ENCODE results near the gene PGGHG. TPM values are rescaled to one million over a fixed set of nuclear protein-coding genes. Genes with fewer than 3 reads are reported as not detected.
A peak's percentile ranks its signal among the peaks of the same experiment; 100 is the strongest.
"Not testable (repeated sequence)": the region's sequence is repeated elsewhere in the genome, so short reads cannot be mapped to it uniquely, and the experiment has no call there.

Gene PGGHG
- total and polyA plus RNA-seq, 8 donors = 3.5 to 44.0 (median 16.2) TPM

DNA sequence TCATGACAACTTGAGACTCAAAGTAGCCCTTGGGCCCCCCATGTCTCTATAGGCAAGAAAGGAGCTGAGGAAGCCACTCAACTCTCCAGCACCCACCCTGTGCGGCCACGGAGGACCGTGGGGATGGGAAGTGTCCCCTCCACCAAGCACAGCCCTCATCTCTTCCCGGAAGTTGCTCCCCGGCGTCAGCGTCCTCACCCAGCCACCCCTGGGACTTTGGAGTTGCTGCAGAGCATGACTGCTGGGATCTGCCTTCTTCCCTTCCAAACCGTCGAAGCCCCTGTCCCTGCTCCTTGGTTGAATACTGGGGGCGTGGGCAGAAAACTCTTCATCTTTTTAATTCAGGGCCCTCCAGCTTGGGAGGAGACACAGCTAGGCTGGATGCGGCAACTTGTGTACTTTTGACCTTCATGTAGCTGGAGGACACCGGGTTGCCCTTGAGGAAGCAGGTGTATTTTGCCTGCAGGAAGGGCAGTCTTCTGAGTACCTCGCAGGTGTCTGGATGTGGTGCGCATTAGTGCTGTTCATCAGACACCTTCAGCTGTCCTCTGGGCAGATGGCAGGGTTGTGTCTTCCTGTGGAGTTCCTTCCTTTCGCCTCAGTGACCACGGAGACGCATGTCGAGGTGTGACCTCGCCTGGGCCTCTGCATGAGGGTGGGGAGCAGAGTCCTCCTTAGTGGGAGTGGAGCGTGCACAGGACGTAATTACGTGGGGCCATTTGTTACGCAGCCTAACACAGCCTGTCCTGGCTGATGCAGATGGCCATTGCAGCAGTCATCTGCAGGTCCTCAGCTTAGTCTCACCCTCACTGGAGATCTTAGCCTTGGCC is 43.9 kb downstream of the PGGHG start:
- Histone ChIP-seq H3K36me3 (no peaks in the 10 kb centered on the region), H3K27ac (no peak overlapping the region), H3K4me3 (no peak overlapping the region), H3K9me3 (no peaks in the 10 kb centered on the region), H3K27me3 (no peaks in the 10 kb centered on the region), H3K4me1 (peaks cover 3 to 40% (median 13%) of the 10 kb centered on the region in 4 donors)
- no peak for TF ChIP-seq EP300 (IDR thresholded peaks at IDR 0.05)
- TF ChIP-seq, protein P1, sequence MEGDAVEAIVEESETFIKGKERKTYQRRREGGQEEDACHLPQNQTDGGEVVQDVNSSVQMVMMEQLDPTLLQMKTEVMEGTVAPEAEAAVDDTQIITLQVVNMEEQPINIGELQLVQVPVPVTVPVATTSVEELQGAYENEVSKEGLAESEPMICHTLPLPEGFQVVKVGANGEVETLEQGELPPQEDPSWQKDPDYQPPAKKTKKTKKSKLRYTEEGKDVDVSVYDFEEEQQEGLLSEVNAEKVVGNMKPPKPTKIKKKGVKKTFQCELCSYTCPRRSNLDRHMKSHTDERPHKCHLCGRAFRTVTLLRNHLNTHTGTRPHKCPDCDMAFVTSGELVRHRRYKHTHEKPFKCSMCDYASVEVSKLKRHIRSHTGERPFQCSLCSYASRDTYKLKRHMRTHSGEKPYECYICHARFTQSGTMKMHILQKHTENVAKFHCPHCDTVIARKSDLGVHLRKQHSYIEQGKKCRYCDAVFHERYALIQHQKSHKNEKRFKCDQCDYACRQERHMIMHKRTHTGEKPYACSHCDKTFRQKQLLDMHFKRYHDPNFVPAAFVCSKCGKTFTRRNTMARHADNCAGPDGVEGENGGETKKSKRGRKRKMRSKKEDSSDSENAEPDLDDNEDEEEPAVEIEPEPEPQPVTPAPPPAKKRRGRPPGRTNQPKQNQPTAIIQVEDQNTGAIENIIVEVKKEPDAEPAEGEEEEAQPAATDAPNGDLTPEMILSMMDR (IDR thresholded peaks at IDR 0.05) = no peak
- no peak for TF ChIP-seq POLR2A (IDR thresholded peaks at IDR 0.05)
- TF ChIP-seq POLR2AphosphoS5 (IDR thresholded peaks at IDR 0.05) = no peak
- 91 to 94% (median 94%) methylated on average over 15 to 23 of the region's 23 CpGs for whole genome bisulfite sequencing, 5 donors
- no peak for DNase-seq
- intact Hi-C loops (cut with DNase I; ENCODE audit: low total_unique reads) = no loop called here

DNA sequence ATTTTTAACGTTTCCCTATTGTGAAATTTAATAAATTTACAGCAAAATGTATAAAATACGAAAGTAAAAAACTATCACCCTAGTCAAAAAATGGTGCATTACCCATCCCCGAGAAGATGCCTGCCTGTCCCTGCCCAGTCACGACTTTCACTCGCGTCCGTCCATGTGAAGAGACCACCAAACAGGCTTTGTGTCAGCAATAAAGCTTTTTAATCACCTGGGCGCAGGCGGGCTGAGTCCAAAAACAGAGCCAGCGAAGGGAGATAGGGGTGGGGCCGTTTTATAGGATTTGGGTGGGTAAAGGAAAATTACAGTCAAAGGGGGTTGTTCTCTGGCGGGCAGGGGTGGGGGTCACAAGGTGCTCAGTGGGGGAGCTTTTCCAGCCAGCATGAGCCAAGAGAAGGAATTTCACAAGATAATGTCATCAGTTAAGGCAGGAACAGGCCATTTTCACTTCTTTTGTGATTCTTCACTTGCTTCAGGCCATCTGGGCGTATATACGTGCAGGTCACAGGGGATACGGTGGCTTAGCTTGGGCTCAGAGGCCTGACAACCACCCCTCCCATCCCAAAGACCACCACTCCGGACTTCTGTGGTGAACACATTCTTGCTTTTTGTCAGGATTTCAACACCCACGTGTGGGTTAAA is 44.8 kb downstream of the PGGHG start:
- WGBS, 5 donors = 84 to 88% (median 87%) methylated on average over 16 to 17 of the region's 17 CpGs
- Histone ChIP-seq H3K4me1 (peaks cover 0 to 33% (median 11%) of the 10 kb centered on the region in 4 donors), H3K27ac (peak overlapping the region in 2 of 5 donors; percentile 51 to 75)
- H3K27me3 ChIP-seq; H3K4me3 ChIP-seq; DNase-seq; H3K36me3 ChIP-seq; H3K9me3 ChIP-seq; intact Hi-C loops (cut with DNase I; ENCODE audit: low total_unique reads): not testable (repeated sequence)

DNA sequence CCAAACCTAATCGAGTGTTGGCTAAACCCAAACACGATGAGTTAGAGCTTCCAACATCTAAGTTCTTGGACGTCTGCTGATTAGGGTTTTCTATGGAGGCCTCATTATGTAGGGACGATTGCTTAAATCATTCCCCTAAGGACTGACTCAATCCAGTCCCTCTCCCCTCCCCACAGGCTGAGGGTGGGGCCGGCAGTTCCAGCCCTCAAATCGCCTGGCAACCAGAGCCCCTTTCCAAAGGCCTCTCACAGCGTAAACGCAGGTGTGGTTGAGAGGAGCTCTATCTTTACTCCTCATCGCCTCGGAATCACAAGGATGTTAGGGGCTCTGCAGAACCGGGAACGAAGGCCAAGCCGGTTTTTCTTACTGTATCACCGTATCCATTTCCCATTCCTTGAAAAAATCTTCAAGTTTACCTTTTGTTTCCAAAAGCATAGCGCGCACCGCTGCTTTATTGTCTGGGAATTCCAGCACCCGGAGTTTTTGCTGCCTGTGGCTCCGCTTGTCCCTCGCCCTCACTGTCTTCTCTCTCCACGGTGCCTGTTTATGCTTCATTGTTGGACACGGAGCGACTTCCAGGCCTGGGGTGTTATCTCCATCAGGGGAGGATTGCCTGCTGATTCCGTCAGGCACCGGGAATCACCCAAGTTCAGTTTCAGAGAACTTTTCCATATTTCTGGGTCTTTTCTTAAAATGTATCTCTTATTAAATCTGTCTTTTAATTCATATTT is 45.5 kb downstream of the PGGHG start:
- no peaks in the 10 kb centered on the region for H3K9me3 ChIP-seq
- no peaks in the 10 kb centered on the region for H3K36me3 ChIP-seq
- H3K27ac ChIP-seq = peak overlapping the region in 3 of 5 donors; percentile 14 to 75 (median 51)
- H3K4me1 ChIP-seq = peaks cover 0 to 27% (median 11%) of the 10 kb centered on the region in 4 donors
- no peak for TF ChIP-seq POLR2AphosphoS5 (IDR thresholded peaks at IDR 0.05)
- no peak for TF ChIP-seq EP300 (IDR thresholded peaks at IDR 0.05)
- TF ChIP-seq, protein P1 (IDR thresholded peaks at IDR 0.05) = no peak
- no peak for TF ChIP-seq POLR2A (IDR thresholded peaks at IDR 0.05)
- H3K27me3 ChIP-seq = no peaks in the 10 kb centered on the region
- no peak overlapping the region for H3K4me3 ChIP-seq
- DNase-seq = peak in 1 of 2 donors; percentile 74
- intact Hi-C loops (cut with DNase I; ENCODE audit: low total_unique reads) = no loop called here
- 35 to 53% (median 48%) methylated on average over 25 of the region's 25 CpGs for WGBS, 5 donors

DNA sequence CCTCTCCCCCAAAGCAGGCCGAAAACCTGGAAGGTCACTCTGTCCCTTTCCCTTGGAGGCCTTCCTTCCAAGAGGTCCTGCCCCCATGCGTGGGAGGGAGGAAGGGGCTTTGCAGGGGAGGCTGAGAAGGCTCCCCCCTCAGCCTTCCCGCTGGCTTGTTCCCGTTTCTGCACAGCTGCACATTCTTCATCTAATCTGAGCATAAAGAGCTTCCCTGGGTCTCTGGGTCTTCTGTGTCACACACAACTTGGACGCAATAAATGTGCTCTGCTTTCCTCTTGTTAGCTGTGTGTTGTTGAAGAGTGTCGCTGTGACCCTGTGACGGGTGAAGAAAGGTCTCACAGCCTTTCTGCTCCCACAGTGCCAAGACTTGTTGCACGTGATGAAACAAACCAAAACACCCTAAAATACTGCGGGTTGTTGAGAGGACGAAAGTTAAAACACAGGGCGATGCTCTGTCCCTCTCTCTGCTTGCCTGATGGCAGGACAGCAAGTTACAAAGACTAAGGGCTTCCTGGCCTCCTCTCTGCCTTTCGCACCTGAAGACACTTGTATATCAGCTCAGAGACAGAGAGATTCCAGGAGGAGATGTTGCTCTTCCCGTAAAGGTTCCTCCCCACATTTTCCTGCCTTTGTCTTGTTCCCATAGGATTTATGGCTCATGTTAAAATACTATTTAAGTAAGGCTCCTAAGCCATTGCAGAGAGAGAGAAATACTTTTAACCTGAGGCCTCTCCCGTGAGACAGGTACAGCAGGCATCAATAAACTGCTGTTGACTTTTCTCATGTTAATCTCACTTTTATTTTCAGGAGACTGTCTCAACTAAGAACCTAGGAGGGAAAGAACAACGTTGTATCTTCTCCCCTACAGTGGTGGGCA is 47.1 kb downstream of the PGGHG start:
- H3K4me1 ChIP-seq = peaks cover 0 to 29% (median 9%) of the 10 kb centered on the region in 4 donors
- H3K27me3 ChIP-seq = no peaks in the 10 kb centered on the region
- H3K27ac ChIP-seq = peak overlapping the region; percentile 38 to 75 (median 59)
- H3K4me3 ChIP-seq = no peak overlapping the region
- intact Hi-C loops (cut with DNase I; ENCODE audit: low total_unique reads) = no loop called here
- DNase-seq = peak in 1 of 2 donors; percentile 74
- TF ChIP-seq POLR2AphosphoS5 (IDR thresholded peaks at IDR 0.05) (no peak), POLR2A (IDR thresholded peaks at IDR 0.05) (no peak), EP300 (IDR thresholded peaks at IDR 0.05) (no peak)
- TF ChIP-seq, protein P1 (IDR thresholded peaks at IDR 0.05) = no peak
- no peaks in the 10 kb centered on the region for H3K36me3 ChIP-seq
- 50 to 63% (median 62%) methylated on average over 15 of the region's 15 CpGs for WGBS, 5 donors
- H3K9me3 ChIP-seq = no peaks in the 10 kb centered on the region

Measured in stomach (tissue), 9 donors.